BLaER1 treated with 17β-estradiol and CSF1 and Interleukin-3, amounts not matched to agents 10 nM and 100 nM (cell line): Measurements from ENCODE around the gene OR51B4.
"Not testable (repeated sequence)": the region's sequence is repeated elsewhere in the genome, so short reads cannot be mapped to it uniquely, and the experiment has no call there.

ENCODE experiments used
- H3K27ac ChIP-seq, 11 experiments: shearing (Covaris generic); formaldehyde crosslinking; 2 replicates each; pipeline ENCODE4 v1.8.1; 2022
- H3K27me3 ChIP-seq, 11 experiments: shearing (Covaris generic); formaldehyde crosslinking; 2 replicates each; pipeline ENCODE4 v1.8.1; 2022
- H3K36me3 ChIP-seq, 11 experiments: shearing (Covaris generic); formaldehyde crosslinking; 2 replicates each; pipeline ENCODE4 v1.8.1; 2022
- H3K4me1 ChIP-seq, 10 experiments: shearing (Covaris generic); formaldehyde crosslinking; 2 replicates each; pipeline ENCODE4 v1.8.1; 2022
- H3K4me2 ChIP-seq, 11 experiments: shearing (Covaris generic); formaldehyde crosslinking; 2 replicates each; pipeline ENCODE4 v1.8.1; 2022
- H3K4me3 ChIP-seq, 10 experiments: shearing (Covaris generic); formaldehyde crosslinking; 2 replicates each; pipeline ENCODE4 v1.8.1; 2022
- H3K9ac ChIP-seq, 11 experiments: shearing (Covaris generic); formaldehyde crosslinking; 2 replicates each; pipeline ENCODE4 v1.8.1; 2022
- H3K9me3 ChIP-seq, 11 experiments: shearing (Covaris generic); formaldehyde crosslinking; replicated peaks in 1 of 11; 2 replicates each; pipeline ENCODE4 v1.8.1; 2022
- H4K20me1 ChIP-seq, 11 experiments: shearing (Covaris generic); formaldehyde crosslinking; 2 replicates each; pipeline ENCODE4 v1.8.1; 2022
- Cebpa-rat ChIP-seq, 11 experiments: shearing (Covaris generic); IDR thresholded peaks; 2 replicates each; pipeline ENCODE4 v1.8.1; 2022

The OR51B4 gene, protein sequence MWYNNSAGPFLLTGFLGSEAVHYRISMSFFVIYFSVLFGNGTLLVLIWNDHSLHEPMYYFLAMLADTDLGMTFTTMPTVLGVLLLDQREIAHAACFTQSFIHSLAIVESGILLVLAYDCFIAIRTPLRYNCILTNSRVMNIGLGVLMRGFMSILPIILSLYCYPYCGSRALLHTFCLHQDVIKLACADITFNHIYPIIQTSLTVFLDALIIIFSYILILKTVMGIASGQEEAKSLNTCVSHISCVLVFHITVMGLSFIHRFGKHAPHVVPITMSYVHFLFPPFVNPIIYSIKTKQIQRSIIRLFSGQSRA

DNA sequence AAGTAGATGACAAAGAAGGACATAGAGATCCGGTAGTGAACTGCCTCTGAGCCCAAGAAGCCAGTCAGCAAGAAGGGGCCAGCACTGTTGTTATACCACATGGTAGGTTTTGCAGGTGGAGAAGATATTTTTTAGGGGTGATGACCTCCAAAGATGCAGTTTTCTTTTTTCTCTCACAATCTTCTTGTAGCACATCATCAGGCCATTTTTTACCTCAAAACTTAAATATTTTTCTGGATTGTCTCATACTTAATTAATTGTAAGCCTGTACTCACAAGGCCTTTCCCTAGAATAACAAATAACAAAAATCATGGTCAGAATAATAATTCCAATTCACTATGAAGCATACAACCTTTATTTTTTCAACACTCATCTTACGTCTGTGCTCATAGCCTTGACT is at the start of gene OR51B4:
Gene OR51B4 (minus strand): TSS at position 101 of the 400 bp plus-strand sequence. CDS start 0 bp downstream, at position 101.
- no peak for TF ChIP-seq Cebpa-rat (IDR thresholded peaks at IDR 0.05)
- no peaks in the 10 kb centered on the region for H3K4me1 ChIP-seq
- H3K9ac ChIP-seq = no peak within 1 kb of the TSS
- H3K4me2 ChIP-seq = no peak within 1 kb of the TSS
- no peaks in the 10 kb centered on the region for H3K9me3 ChIP-seq
- H3K4me3 ChIP-seq = no peak within 1 kb of the TSS
- H3K27me3 ChIP-seq = no peaks in the 10 kb centered on the region
- no peak within 1 kb of the TSS for H3K27ac ChIP-seq
- H3K36me3 ChIP-seq = no peaks in the 10 kb centered on the region
- H4K20me1 ChIP-seq = no peaks in the 10 kb centered on the region

DNA sequence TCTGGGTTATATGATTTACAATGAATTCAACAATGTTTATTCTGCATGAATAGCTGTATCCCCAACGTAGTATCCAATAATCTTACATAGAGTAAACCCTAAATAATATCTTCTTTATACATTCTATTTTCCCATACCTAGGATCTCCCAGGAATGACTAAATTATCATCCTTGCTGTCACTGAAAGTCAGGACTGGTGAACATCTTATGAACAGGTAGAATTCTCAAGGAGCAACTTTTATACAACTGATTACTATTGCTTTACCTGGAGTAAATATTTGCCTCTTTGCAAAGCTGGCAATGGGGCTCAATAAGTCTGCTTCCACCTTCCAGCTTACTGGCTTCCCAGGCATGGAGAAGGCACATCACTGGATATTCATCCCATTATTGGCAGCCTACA is 49.5 kb upstream of the OR51B4 start, which contains the start of gene OR51B6:
Gene OR51B6 (plus strand): TSS at position 301 of the 400 bp plus-strand sequence. CDS start 0 bp downstream, at position 301.
- Histone ChIP-seq H3K4me3 (no peak within 1 kb of the TSS), H3K4me2 (no peak within 1 kb of the TSS), H3K9ac (no peak within 1 kb of the TSS), H3K27ac (no peak within 1 kb of the TSS), H3K27me3 (no peaks in the 10 kb centered on the region), H3K36me3 (no peaks in the 10 kb centered on the region), H4K20me1 (no peaks in the 10 kb centered on the region), H3K4me1 (no peaks in the 10 kb centered on the region), H3K9me3 (no peaks in the 10 kb centered on the region)
- TF ChIP-seq Cebpa-rat (IDR thresholded peaks at IDR 0.05) = no peak

- Histone ChIP-seq H3K4me2 (no peak overlapping the region), H4K20me1 (no peaks in the 10 kb centered on the region), H3K36me3 (no peaks in the 10 kb centered on the region), H3K4me3 (no peak overlapping the region), H3K27me3 (no peaks in the 10 kb centered on the region), H3K27ac (no peak overlapping the region), H3K4me1 (no peaks in the 10 kb centered on the region), H3K9me3 (no peaks in the 10 kb centered on the region), H3K9ac (no peak overlapping the region)
- no peak for TF ChIP-seq Cebpa-rat (IDR thresholded peaks at IDR 0.05)
Observed at GRCh38 chr11:5349550-5349949, 47.8 kb upstream of the OR51B4 start.

DNA sequence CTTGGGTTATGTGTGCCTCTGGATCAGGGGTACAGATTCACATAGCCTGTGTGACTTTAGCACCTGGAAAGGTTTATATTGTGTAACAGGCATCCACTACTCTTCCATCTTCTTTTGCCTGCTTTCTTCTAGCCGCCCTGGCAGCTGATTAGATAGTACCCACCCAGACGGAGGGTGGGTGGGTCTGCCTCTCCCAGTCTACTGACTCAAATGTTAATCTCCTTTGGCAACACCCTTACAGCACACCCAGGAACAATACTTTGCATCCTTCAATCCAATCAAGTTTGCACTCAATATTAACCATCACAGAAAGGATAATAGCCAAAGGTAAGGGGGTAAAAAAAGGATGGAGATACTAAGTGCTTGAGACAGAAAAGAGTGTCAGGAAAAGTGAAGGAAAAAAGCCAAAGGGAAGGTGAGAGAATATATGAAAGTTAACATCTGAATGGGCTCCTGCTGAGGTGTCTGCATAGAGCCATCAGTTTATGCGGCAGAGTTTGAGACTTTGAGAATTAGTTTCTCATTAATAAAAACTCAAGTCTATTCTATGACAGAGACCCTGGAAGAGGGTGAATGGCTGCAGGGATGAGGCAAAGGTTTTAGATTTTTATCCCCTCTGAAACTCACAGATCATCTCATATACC is 46.9 kb upstream of the OR51B4 start:
- H3K4me2 ChIP-seq = no peak overlapping the region
- H3K36me3 ChIP-seq = no peaks in the 10 kb centered on the region
- no peak overlapping the region for H3K9ac ChIP-seq
- H4K20me1 ChIP-seq = no peaks in the 10 kb centered on the region
- no peaks in the 10 kb centered on the region for H3K4me1 ChIP-seq
- no peak overlapping the region for H3K4me3 ChIP-seq
- no peak overlapping the region for H3K27ac ChIP-seq
- H3K9me3 ChIP-seq = no peaks in the 10 kb centered on the region
- no peaks in the 10 kb centered on the region for H3K27me3 ChIP-seq
- TF ChIP-seq Cebpa-rat (IDR thresholded peaks at IDR 0.05) = no peak

GRCh38 chr11:5345831-5346230 is 44.1 kb upstream of the OR51B4 start:
- Histone ChIP-seq H3K4me1 (no peaks in the 10 kb centered on the region), H3K9me3 (no peaks in the 10 kb centered on the region), H3K27ac (no peak overlapping the region), H3K4me3 (no peak overlapping the region), H3K9ac (no peak overlapping the region), H4K20me1 (no peaks in the 10 kb centered on the region), H3K4me2 (no peak overlapping the region), H3K27me3 (no peaks in the 10 kb centered on the region), H3K36me3 (no peaks in the 10 kb centered on the region)
- no peak for TF ChIP-seq Cebpa-rat (IDR thresholded peaks at IDR 0.05)

GRCh38 chr11:5343474-5344335 is 42.0 kb upstream of the OR51B4 start, which contains the start of gene OR51B5:
Gene OR51B5 (minus strand): TSS chr11:5343524. CDS start chr11:5343524, 0 bp downstream.
- no peak for TF ChIP-seq Cebpa-rat (IDR thresholded peaks at IDR 0.05)
- Histone ChIP-seq H3K36me3 (no peaks in the 10 kb centered on the region), H3K27ac (no peak within 1 kb of the TSS), H4K20me1 (no peaks in the 10 kb centered on the region), H3K9me3 (no peaks in the 10 kb centered on the region), H3K4me3 (no peak within 1 kb of the TSS), H3K27me3 (no peaks in the 10 kb centered on the region), H3K9ac (no peak within 1 kb of the TSS), H3K4me2 (no peak within 1 kb of the TSS), H3K4me1 (no peaks in the 10 kb centered on the region)

GRCh38 chr11:5339771-5340322 is 38.1 kb upstream of the OR51B4 start:
- no peaks in the 10 kb centered on the region for H4K20me1 ChIP-seq
- H3K9me3 ChIP-seq = no peaks in the 10 kb centered on the region
- no peaks in the 10 kb centered on the region for H3K27me3 ChIP-seq
- H3K4me2 ChIP-seq = no peak overlapping the region
- TF ChIP-seq Cebpa-rat (IDR thresholded peaks at IDR 0.05) = no peak
- no peak overlapping the region for H3K27ac ChIP-seq
- no peaks in the 10 kb centered on the region for H3K36me3 ChIP-seq
- no peak overlapping the region for H3K4me3 ChIP-seq
- no peak overlapping the region for H3K9ac ChIP-seq
- H3K4me1 ChIP-seq = peaks cover 0 to 8% (median 5%) of the 10 kb centered on the region in 10 experiments; a peak in 8 of 20 replicates

DNA sequence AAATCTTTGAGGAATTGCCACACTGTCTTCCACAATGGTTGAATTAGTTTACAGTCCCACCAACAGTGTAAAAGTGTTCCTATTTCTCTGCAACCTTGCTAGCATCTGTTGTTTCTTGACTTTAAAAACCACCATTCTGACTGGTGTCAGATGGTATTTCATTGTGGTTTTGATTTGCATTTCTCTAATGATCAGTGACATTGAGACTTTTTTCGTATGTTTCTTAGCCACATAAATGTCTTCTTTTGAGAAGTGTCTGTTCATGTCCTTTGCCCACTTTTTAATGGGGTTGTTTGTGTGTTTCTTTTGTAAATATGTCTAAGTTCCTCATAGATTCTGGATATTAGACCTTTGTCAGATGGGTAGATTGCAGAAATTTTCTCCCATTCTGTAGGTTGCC is 35.5 kb upstream of the OR51B4 start:
- H3K27me3 ChIP-seq, H3K9me3 ChIP-seq, H3K36me3 ChIP-seq, H3K4me1 ChIP-seq, H3K9ac ChIP-seq, H4K20me1 ChIP-seq, H3K4me2 ChIP-seq, H3K27ac ChIP-seq, H3K4me3 ChIP-seq: not testable (repeated sequence)

- no peak overlapping the region for H3K4me2 ChIP-seq
- H3K4me3 ChIP-seq = no peak overlapping the region
- no peaks in the 10 kb centered on the region for H4K20me1 ChIP-seq
- no peaks in the 10 kb centered on the region for H3K36me3 ChIP-seq
- no peak for TF ChIP-seq Cebpa-rat (IDR thresholded peaks at IDR 0.05)
- H3K4me1 ChIP-seq = peaks cover 0 to 9% (median 5%) of the 10 kb centered on the region in 10 experiments; a peak in 8 of 20 replicates
- no peaks in the 10 kb centered on the region for H3K27me3 ChIP-seq
- H3K9ac ChIP-seq = no peak overlapping the region
- H3K27ac ChIP-seq = no peak overlapping the region
- no peaks in the 10 kb centered on the region for H3K9me3 ChIP-seq
Observed at GRCh38 chr11:5336331-5336730, 34.6 kb upstream of the OR51B4 start.
